ENCODE results near the gene PON1. TPM values are rescaled to one million over a fixed set of nuclear protein-coding genes. Genes with fewer than 3 reads are reported as not detected.
A peak's percentile ranks its signal among the peaks of the same experiment; 100 is the strongest.

PON1 gene
- total and polyA plus RNA-seq, 2 experiments from 2014 or later, result 0.51 TPM; not detected in 1

DNA sequence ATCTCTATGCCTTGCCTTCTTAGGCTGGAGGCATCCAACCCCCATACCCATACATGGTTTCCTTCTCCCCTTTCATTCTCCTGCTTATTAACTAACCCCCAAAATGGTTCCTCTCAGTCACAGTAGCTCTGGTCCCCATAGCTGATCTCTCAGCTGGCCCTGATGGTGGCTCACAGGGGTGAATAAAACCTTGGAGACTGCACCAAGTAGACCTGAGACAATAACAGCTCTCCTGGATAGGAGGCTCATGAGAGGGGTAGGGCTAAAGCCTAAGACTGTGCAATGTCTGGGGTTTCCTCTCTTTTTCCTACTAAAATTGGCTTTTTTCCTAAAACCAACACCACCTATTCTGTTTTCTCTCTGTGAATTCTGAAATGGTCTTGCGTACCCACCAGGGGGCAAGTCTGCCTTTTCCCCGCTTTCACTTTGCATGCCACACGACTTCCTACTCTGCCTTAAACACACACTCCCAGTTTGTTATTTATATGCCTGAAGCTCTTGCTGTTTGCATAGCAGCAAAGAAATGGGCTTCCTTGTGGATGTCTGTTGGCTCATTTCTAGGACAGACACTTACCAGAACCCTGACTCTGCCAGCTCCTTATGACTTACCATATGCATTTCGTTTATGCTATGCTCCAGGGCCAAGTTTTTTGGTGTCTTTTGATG lies 18.4 kb upstream of the PON1 start:
- DNase-seq (ENCODE audit: low read depth in 1 of 2, low spot score in 1 of 2), result peak in 1 of 2 donors; percentile 17
- H3K27ac ChIP-seq, result no peak overlapping the region
- no peaks in the 10 kb centered on the region for H3K9me3 ChIP-seq (ENCODE audit: low read depth)
- no peaks in the 10 kb centered on the region for H3K27me3 ChIP-seq
- no peaks in the 10 kb centered on the region for H3K4me1 ChIP-seq (ENCODE audit: low read depth)
- TF ChIP-seq, protein P1, sequence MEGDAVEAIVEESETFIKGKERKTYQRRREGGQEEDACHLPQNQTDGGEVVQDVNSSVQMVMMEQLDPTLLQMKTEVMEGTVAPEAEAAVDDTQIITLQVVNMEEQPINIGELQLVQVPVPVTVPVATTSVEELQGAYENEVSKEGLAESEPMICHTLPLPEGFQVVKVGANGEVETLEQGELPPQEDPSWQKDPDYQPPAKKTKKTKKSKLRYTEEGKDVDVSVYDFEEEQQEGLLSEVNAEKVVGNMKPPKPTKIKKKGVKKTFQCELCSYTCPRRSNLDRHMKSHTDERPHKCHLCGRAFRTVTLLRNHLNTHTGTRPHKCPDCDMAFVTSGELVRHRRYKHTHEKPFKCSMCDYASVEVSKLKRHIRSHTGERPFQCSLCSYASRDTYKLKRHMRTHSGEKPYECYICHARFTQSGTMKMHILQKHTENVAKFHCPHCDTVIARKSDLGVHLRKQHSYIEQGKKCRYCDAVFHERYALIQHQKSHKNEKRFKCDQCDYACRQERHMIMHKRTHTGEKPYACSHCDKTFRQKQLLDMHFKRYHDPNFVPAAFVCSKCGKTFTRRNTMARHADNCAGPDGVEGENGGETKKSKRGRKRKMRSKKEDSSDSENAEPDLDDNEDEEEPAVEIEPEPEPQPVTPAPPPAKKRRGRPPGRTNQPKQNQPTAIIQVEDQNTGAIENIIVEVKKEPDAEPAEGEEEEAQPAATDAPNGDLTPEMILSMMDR (IDR thresholded peaks at IDR 0.05; ENCODE audit: low read depth, low read length), result peak; percentile 5
- H3K36me3 ChIP-seq, result no peaks in the 10 kb centered on the region
- no peak overlapping the region for H3K4me3 ChIP-seq

DNA sequence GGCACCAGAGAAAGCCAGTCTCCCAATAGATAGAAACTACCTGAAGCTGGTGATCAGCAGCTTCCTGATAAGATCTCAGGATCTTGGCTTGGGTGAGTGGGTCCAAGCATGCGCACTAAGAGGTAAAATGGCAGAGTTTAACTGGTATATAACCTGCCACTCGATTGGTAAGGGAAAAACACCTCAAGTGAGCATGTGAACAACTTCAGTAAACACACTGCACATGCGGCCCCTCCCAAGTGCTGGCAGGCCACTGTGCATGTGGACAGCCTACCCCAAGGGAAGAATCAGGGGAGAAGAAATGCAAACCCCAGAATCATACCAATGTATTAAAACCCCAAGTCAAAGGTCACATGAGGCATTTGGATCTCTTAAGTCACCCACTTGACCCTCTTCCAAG lies 17.7 kb upstream of the PON1 start:
- no peak overlapping the region for H3K27ac ChIP-seq
- TF ChIP-seq, protein P1 (IDR thresholded peaks at IDR 0.05; ENCODE audit: low read depth, low read length), result no peak
- H3K4me1 ChIP-seq (ENCODE audit: low read depth), result no peaks in the 10 kb centered on the region
- DNase-seq (ENCODE audit: low read depth in 1 of 2, low spot score in 1 of 2), result no peak
- no peaks in the 10 kb centered on the region for H3K27me3 ChIP-seq
- no peaks in the 10 kb centered on the region for H3K9me3 ChIP-seq (ENCODE audit: low read depth)
- H3K36me3 ChIP-seq, result no peaks in the 10 kb centered on the region
- no peak overlapping the region for H3K4me3 ChIP-seq

DNA sequence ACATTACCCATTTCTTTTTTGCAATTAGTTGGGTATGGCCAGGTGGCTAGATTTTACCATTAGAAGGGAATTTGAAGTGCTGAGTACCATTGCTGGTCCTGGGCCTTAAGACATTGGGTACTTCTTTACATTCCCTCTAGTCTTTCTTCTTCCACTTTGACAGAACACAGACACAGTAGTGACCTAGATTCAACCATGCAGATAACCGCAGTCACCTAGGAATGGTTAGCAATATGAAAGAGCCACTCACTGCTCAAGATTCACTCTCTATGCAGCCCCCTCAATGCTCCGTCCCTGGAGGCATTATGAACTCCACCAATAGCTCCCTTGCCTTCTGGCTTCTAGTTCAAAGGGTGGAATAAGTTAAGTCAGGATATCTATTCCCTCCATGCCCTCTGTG lies 16.2 kb upstream of the PON1 start:
- H3K9me3 ChIP-seq (ENCODE audit: low read depth), result no peaks in the 10 kb centered on the region
- no peak for DNase-seq (ENCODE audit: low read depth in 1 of 2, low spot score in 1 of 2)
- no peak overlapping the region for H3K4me3 ChIP-seq
- no peaks in the 10 kb centered on the region for H3K4me1 ChIP-seq (ENCODE audit: low read depth)
- TF ChIP-seq, protein P1 (IDR thresholded peaks at IDR 0.05; ENCODE audit: low read depth, low read length), result no peak
- no peaks in the 10 kb centered on the region for H3K27me3 ChIP-seq
- no peak overlapping the region for H3K27ac ChIP-seq
- H3K36me3 ChIP-seq, result no peaks in the 10 kb centered on the region

DNA sequence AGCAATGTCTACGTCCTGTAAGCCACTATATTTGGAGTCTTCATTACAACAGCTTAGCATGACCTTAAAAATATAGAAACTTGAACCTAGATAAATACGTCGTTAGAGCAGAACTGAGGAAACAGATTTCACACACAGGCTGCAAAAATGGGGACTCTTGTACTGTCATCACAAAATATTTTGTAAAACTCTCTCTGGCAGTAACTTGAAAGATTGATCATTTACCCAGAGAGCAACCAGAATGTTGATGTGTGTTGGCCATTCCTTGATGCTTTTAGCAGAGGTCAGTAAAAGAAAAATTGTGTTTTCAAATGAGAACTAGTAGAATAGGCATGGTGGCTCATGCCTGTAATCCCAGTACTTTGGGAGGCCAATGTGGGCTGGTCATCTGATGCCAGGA lies 14.5 kb upstream of the PON1 start:
- TF ChIP-seq, protein P1 (IDR thresholded peaks at IDR 0.05; ENCODE audit: low read depth, low read length), result no peak
- H3K36me3 ChIP-seq, result no peaks in the 10 kb centered on the region
- no peak overlapping the region for H3K4me3 ChIP-seq
- H3K27ac ChIP-seq, result no peak overlapping the region
- no peaks in the 10 kb centered on the region for H3K4me1 ChIP-seq (ENCODE audit: low read depth)
- DNase-seq (ENCODE audit: low read depth in 1 of 2, low spot score in 1 of 2), result no peak
- no peaks in the 10 kb centered on the region for H3K9me3 ChIP-seq (ENCODE audit: low read depth)
- H3K27me3 ChIP-seq, result no peaks in the 10 kb centered on the region

DNA sequence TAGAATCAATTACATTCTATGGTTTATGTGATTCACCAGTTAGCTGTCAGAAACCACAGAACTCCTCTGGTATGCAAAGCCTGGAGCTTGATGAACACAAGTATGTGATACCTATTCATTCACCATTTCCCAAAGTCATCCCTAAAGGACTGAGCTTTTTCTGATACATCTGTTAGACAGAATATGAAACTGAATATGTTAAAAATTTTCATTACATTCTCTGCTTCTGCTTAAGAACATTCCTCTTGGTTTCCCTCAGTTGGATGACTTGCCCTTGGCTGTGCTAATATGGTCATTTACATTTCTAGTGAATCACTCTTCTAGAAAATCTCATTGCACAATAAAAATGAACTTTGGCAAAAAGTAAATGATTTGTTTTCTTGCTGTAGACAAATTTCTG lies 10.8 kb upstream of the PON1 start:
- no peaks in the 10 kb centered on the region for H3K4me1 ChIP-seq (ENCODE audit: low read depth)
- H3K9me3 ChIP-seq (ENCODE audit: low read depth), result no peaks in the 10 kb centered on the region
- H3K27ac ChIP-seq, result no peak overlapping the region
- TF ChIP-seq, protein P1 (IDR thresholded peaks at IDR 0.05; ENCODE audit: low read depth, low read length), result no peak
- H3K36me3 ChIP-seq, result no peaks in the 10 kb centered on the region
- DNase-seq (ENCODE audit: low read depth in 1 of 2, low spot score in 1 of 2), result peak in 1 of 2 donors; percentile 69
- no peaks in the 10 kb centered on the region for H3K27me3 ChIP-seq
- H3K4me3 ChIP-seq, result no peak overlapping the region

All from cardiac muscle cell (in vitro differentiated cells and primary cell).